WTC11 (cell line): ENCODE results near the gene PAQR4. TPM values are rescaled to one million over a fixed set of nuclear protein-coding genes. Genes with fewer than 3 reads are reported as not detected.

Experiments used
- CBFB ChIP-seq: sonication (generic); formaldehyde crosslinking; IDR thresholded peaks from 2 replicates; pipeline ENCODE4 v1.8.1; 2022; ENCODE audit warnings: mild to moderate bottlenecking, low read depth, missing genetic modification reagents
- ELF4 ChIP-seq: sonication (generic); formaldehyde crosslinking; IDR thresholded peaks from 2 replicates; pipeline ENCODE4 v1.8.1; 2022; ENCODE audit warnings: low read depth, mild to moderate bottlenecking, moderate library complexity, missing genetic modification reagents
- ETV6 ChIP-seq: sonication (generic); formaldehyde crosslinking; IDR thresholded peaks from 2 replicates; pipeline ENCODE4 v1.8.1; 2022; ENCODE audit warnings: mild to moderate bottlenecking, missing genetic modification reagents
- FOXK1 ChIP-seq: sonication (generic); formaldehyde crosslinking; IDR thresholded peaks from 2 replicates; pipeline ENCODE4 v1.8.0; 2022; ENCODE audit warnings: mild to moderate bottlenecking, moderate library complexity, missing genetic modification reagents
- FOXP1 ChIP-seq: sonication (generic); formaldehyde crosslinking; IDR thresholded peaks from 2 replicates; pipeline ENCODE4 v1.8.0; 2022; ENCODE audit warnings: missing genetic modification reagents, mild to moderate bottlenecking, moderate library complexity, borderline replicate concordance
- MYBL2 ChIP-seq: sonication (generic); formaldehyde crosslinking; IDR thresholded peaks from 2 replicates; pipeline ENCODE4 v1.8.1; 2023; ENCODE audit warnings: mild to moderate bottlenecking, moderate library complexity, missing genetic modification reagents
- NFE2L1 ChIP-seq: sonication (generic); formaldehyde crosslinking; IDR thresholded peaks from 2 replicates; pipeline ENCODE4 v1.8.1; 2023; ENCODE audit warnings: missing genetic modification reagents
- NR2C2 ChIP-seq: sonication (generic); formaldehyde crosslinking; IDR thresholded peaks from 2 replicates; pipeline ENCODE4 v1.8.0; 2022; ENCODE audit warnings: mild to moderate bottlenecking, missing genetic modification reagents
- PRRX2 ChIP-seq: fragments of 250-450 bp; sonication (Bioruptor Pico); IDR thresholded peaks from 2 replicates; pipeline ENCODE4 v1.8.0; 2021; ENCODE audit warnings: mild to moderate bottlenecking
- RORB ChIP-seq: fragments of 250-450 bp; sonication (Bioruptor Pico); IDR thresholded peaks from 2 replicates; pipeline ENCODE4 v1.9.0; 2021; ENCODE audit warnings: mild to moderate bottlenecking
- SMAD4 ChIP-seq: sonication (generic); formaldehyde crosslinking; IDR thresholded peaks from 2 replicates; pipeline ENCODE4 v1.8.0; 2022; ENCODE audit warnings: mild to moderate bottlenecking, missing genetic modification reagents
- SP1 ChIP-seq: sonication (generic); formaldehyde crosslinking; conservative IDR thresholded peaks from 2 replicates; pipeline ENCODE4 v1.8.1; 2022; ENCODE audit warnings: missing genetic modification reagents
- TCF7 ChIP-seq: sonication (generic); formaldehyde crosslinking; IDR thresholded peaks from 2 replicates; pipeline ENCODE4 v1.8.0; 2022; ENCODE audit warnings: mild to moderate bottlenecking, low read depth, missing genetic modification reagents, moderate library complexity
- TEAD1 ChIP-seq: sonication (generic); formaldehyde crosslinking; IDR thresholded peaks from 2 replicates; pipeline ENCODE4 v1.8.0; 2022; ENCODE audit warnings: mild to moderate bottlenecking, missing genetic modification reagents
- ZNF219 ChIP-seq: sonication (generic); formaldehyde crosslinking; IDR thresholded peaks from 2 replicates; pipeline ENCODE4 v1.8.0; 2023; ENCODE audit warnings: missing genetic modification reagents, mild to moderate bottlenecking, borderline replicate concordance
- total RNA-seq: library from RNA; stranded (reverse); gene quantifications from 3 replicates; pipeline ENCODE4 v1.2.3, GENCODE V29; 2021
- TF ChIP-seq, protein P1 (sequence below): fragments of 250-450 bp; sonication (Bioruptor Pico); IDR thresholded peaks from 2 replicates; pipeline ENCODE4 v1.9.0; 2021; ENCODE audit warnings: mild to moderate bottlenecking, borderline replicate concordance
- TF ChIP-seq, protein P2 (sequence below): sonication (generic); formaldehyde crosslinking; IDR thresholded peaks from 2 replicates; pipeline ENCODE4 v1.8.0; 2022; ENCODE audit warnings: mild to moderate bottlenecking, missing genetic modification reagents
- TF ChIP-seq, protein P3 (sequence below): sonication (generic); formaldehyde crosslinking; IDR thresholded peaks from 2 replicates; pipeline ENCODE4 v1.8.1; 2023; ENCODE audit warnings: mild to moderate bottlenecking, missing genetic modification reagents
- TF ChIP-seq, protein P4 (sequence below): fragments of 250-450 bp; sonication (Bioruptor Pico); IDR thresholded peaks from 2 replicates; pipeline ENCODE4 v1.9.0; 2021; ENCODE audit warnings: mild to moderate bottlenecking
- TF ChIP-seq, protein P5 (sequence below): fragments of 250-450 bp; sonication (Bioruptor Pico); IDR thresholded peaks from 2 replicates; pipeline ENCODE4 v2.1.2; 2022; ENCODE audit warnings: mild to moderate bottlenecking, moderate library complexity
- TF ChIP-seq, protein P6 (sequence below): sonication (generic); formaldehyde crosslinking; IDR thresholded peaks from 2 replicates; pipeline ENCODE4 v1.8.1; 2023; ENCODE audit warnings: mild to moderate bottlenecking, missing genetic modification reagents, moderate library complexity
- TF ChIP-seq, protein P7 (sequence below): sonication (generic); formaldehyde crosslinking; IDR thresholded peaks from 2 replicates; pipeline ENCODE4 v1.8.0; 2022; ENCODE audit warnings: mild to moderate bottlenecking, missing genetic modification reagents

Gene PAQR4
- total RNA-seq, 1 experiment from 2014 or later, result 32.4 TPM

DNA sequence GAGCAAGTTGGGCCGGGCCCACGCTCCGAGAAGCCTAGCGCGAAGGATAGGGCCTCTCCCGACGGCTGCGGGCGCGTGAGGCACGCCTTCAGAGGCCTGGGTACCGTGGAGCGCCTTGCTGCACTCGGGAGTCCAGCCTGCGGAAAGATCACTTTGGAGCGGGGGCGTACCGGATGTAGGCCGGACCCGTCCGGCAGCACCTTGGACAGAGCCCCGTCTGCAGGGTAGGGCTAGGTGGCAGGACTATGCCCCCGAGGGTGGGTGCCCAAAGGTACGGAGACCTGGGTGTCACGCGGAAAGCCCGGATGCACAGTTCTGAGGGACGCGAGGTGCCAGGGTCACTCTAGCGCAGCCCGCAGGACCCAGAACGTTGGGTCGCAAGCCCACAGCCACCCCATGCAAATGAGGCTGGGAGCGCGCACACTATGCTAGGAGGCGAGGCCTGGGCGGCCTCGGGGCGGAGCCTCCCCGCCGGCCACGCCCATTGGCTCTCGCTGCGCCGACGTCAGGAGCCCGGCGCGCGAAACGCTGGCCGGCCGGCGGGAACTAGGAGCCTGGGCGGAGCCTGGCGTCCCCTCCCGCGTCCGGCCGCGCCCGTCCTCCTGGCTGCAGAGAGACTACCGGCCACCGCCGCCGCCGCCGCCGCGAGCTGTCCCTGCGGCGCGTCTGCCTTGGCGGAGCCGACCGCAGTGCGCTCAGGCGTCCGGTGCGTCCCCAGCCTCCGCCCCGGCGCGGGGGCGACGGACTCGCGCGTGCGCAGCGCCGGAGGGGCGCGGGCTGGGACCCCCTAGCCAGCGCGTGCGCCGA lies at the start of gene PAQR4 (continued):
- TF ChIP-seq, protein P1, sequence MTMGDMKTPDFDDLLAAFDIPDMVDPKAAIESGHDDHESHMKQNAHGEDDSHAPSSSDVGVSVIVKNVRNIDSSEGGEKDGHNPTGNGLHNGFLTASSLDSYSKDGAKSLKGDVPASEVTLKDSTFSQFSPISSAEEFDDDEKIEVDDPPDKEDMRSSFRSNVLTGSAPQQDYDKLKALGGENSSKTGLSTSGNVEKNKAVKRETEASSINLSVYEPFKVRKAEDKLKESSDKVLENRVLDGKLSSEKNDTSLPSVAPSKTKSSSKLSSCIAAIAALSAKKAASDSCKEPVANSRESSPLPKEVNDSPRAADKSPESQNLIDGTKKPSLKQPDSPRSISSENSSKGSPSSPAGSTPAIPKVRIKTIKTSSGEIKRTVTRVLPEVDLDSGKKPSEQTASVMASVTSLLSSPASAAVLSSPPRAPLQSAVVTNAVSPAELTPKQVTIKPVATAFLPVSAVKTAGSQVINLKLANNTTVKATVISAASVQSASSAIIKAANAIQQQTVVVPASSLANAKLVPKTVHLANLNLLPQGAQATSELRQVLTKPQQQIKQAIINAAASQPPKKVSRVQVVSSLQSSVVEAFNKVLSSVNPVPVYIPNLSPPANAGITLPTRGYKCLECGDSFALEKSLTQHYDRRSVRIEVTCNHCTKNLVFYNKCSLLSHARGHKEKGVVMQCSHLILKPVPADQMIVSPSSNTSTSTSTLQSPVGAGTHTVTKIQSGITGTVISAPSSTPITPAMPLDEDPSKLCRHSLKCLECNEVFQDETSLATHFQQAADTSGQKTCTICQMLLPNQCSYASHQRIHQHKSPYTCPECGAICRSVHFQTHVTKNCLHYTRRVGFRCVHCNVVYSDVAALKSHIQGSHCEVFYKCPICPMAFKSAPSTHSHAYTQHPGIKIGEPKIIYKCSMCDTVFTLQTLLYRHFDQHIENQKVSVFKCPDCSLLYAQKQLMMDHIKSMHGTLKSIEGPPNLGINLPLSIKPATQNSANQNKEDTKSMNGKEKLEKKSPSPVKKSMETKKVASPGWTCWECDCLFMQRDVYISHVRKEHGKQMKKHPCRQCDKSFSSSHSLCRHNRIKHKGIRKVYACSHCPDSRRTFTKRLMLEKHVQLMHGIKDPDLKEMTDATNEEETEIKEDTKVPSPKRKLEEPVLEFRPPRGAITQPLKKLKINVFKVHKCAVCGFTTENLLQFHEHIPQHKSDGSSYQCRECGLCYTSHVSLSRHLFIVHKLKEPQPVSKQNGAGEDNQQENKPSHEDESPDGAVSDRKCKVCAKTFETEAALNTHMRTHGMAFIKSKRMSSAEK (CRISPR knock-in tag), result no peak
- TF ChIP-seq CBFB (peak; percentile 53; the same call in 1 of the 2 replicates), TEAD1 (CRISPR knock-in tag) (peak; percentile 86), ZNF219 (CRISPR knock-in tag) (peak; percentile 65; the same call in 1 of the 2 replicates), MYBL2 (CRISPR knock-in tag) (peak; percentile 85; the same call in 1 of the 2 replicates), ETV6 (CRISPR knock-in tag) (peak; percentile 96), PRRX2 (CRISPR knock-in tag) (no peak), SP1 (peak; percentile 83), RORB (CRISPR knock-in tag) (no peak), SMAD4 (CRISPR knock-in tag) (peak; percentile 82), FOXP1 (CRISPR knock-in tag) (peak; percentile 84), ELF4 (CRISPR knock-in tag) (no peak; the same call in 1 of the 2 replicates), TCF7 (CRISPR knock-in tag) (peak; percentile 64), FOXK1 (CRISPR knock-in tag) (peak; percentile 90), NR2C2 (CRISPR knock-in tag) (0 out of 2 replicates have a peak, but pooled peaks have one; percentile 29), NFE2L1 (CRISPR knock-in tag) (peak; percentile 69; the same call in 1 of the 2 replicates)
- TF ChIP-seq, protein P2, sequence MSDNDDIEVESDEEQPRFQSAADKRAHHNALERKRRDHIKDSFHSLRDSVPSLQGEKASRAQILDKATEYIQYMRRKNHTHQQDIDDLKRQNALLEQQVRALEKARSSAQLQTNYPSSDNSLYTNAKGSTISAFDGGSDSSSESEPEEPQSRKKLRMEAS (CRISPR knock-in tag), result peak; percentile 89
- TF ChIP-seq, protein P3, sequence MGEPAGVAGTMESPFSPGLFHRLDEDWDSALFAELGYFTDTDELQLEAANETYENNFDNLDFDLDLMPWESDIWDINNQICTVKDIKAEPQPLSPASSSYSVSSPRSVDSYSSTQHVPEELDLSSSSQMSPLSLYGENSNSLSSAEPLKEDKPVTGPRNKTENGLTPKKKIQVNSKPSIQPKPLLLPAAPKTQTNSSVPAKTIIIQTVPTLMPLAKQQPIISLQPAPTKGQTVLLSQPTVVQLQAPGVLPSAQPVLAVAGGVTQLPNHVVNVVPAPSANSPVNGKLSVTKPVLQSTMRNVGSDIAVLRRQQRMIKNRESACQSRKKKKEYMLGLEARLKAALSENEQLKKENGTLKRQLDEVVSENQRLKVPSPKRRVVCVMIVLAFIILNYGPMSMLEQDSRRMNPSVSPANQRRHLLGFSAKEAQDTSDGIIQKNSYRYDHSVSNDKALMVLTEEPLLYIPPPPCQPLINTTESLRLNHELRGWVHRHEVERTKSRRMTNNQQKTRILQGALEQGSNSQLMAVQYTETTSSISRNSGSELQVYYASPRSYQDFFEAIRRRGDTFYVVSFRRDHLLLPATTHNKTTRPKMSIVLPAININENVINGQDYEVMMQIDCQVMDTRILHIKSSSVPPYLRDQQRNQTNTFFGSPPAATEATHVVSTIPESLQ (CRISPR knock-in tag), result no peak
- TF ChIP-seq, protein P4, sequence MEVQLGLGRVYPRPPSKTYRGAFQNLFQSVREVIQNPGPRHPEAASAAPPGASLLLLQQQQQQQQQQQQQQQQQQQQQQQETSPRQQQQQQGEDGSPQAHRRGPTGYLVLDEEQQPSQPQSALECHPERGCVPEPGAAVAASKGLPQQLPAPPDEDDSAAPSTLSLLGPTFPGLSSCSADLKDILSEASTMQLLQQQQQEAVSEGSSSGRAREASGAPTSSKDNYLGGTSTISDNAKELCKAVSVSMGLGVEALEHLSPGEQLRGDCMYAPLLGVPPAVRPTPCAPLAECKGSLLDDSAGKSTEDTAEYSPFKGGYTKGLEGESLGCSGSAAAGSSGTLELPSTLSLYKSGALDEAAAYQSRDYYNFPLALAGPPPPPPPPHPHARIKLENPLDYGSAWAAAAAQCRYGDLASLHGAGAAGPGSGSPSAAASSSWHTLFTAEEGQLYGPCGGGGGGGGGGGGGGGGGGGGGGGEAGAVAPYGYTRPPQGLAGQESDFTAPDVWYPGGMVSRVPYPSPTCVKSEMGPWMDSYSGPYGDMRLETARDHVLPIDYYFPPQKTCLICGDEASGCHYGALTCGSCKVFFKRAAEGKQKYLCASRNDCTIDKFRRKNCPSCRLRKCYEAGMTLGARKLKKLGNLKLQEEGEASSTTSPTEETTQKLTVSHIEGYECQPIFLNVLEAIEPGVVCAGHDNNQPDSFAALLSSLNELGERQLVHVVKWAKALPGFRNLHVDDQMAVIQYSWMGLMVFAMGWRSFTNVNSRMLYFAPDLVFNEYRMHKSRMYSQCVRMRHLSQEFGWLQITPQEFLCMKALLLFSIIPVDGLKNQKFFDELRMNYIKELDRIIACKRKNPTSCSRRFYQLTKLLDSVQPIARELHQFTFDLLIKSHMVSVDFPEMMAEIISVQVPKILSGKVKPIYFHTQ (CRISPR knock-in tag), result no peak
- TF ChIP-seq, protein P5, sequence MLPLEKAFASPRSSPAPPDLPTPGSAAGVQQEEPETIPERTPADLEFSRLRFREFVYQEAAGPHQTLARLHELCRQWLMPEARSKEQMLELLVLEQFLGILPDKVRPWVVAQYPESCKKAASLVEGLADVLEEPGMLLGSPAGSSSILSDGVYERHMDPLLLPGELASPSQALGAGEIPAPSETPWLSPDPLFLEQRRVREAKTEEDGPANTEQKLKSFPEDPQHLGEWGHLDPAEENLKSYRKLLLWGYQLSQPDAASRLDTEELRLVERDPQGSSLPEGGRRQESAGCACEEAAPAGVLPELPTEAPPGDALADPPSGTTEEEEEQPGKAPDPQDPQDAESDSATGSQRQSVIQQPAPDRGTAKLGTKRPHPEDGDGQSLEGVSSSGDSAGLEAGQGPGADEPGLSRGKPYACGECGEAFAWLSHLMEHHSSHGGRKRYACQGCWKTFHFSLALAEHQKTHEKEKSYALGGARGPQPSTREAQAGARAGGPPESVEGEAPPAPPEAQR (CRISPR knock-in tag), result no peak
- TF ChIP-seq, protein P6, sequence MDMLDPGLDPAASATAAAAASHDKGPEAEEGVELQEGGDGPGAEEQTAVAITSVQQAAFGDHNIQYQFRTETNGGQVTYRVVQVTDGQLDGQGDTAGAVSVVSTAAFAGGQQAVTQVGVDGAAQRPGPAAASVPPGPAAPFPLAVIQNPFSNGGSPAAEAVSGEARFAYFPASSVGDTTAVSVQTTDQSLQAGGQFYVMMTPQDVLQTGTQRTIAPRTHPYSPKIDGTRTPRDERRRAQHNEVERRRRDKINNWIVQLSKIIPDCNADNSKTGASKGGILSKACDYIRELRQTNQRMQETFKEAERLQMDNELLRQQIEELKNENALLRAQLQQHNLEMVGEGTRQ (CRISPR knock-in tag), result peak; percentile 41; the same call in 1 of the 2 replicates
- TF ChIP-seq, protein P7, sequence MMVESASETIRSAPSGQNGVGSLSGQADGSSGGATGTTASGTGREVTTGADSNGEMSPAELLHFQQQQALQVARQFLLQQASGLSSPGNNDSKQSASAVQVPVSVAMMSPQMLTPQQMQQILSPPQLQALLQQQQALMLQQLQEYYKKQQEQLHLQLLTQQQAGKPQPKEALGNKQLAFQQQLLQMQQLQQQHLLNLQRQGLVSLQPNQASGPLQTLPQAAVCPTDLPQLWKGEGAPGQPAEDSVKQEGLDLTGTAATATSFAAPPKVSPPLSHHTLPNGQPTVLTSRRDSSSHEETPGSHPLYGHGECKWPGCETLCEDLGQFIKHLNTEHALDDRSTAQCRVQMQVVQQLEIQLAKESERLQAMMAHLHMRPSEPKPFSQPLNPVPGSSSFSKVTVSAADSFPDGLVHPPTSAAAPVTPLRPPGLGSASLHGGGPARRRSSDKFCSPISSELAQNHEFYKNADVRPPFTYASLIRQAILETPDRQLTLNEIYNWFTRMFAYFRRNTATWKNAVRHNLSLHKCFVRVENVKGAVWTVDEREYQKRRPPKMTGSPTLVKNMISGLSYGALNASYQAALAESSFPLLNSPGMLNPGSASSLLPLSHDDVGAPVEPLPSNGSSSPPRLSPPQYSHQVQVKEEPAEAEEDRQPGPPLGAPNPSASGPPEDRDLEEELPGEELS (CRISPR knock-in tag), result peak; percentile 97
